ENCODE results near the gene CA4.

DNA sequence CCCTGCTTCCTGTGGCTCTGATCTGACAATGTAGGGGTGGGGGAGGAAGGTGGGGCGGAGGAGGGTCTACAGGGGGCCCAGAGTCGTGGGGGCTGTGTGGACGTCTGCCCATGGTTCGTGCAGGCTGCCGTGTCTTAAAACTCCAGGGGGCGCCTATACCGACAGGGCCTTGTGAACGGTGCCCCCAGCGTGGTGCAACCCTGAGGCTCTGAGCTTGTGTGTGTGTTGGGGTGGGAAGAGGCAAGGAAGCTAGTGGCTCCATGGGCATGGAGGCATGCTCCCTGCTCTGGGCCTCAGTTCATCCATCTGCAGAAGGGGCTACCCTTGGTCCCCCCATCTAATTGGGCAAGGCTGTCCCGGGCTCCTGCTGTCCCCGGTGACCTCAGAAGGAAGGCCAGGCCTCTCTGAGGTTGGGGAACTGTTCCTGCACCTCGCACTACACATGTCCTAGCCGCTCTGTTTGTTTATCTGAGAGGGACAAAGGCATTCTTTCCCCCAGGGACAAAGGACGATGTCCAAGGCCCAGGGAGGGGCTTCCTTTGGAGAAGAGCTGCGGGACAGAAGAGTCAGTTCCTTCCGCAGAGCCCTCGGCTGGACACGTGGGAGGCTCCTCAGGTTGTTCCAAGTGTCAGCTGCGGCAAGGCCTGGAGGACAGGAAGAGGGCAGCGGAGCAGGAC lies 13.5 kb downstream of the CA4 start:
- TF ChIP-seq, protein P1, sequence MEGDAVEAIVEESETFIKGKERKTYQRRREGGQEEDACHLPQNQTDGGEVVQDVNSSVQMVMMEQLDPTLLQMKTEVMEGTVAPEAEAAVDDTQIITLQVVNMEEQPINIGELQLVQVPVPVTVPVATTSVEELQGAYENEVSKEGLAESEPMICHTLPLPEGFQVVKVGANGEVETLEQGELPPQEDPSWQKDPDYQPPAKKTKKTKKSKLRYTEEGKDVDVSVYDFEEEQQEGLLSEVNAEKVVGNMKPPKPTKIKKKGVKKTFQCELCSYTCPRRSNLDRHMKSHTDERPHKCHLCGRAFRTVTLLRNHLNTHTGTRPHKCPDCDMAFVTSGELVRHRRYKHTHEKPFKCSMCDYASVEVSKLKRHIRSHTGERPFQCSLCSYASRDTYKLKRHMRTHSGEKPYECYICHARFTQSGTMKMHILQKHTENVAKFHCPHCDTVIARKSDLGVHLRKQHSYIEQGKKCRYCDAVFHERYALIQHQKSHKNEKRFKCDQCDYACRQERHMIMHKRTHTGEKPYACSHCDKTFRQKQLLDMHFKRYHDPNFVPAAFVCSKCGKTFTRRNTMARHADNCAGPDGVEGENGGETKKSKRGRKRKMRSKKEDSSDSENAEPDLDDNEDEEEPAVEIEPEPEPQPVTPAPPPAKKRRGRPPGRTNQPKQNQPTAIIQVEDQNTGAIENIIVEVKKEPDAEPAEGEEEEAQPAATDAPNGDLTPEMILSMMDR (IDR thresholded peaks at IDR 0.05; ENCODE audit: low read length), result peak; percentile 44
- no peak for TF ChIP-seq EZH2 (IDR thresholded peaks at IDR 0.05; ENCODE audit: borderline replicate concordance, low read length)
